Urothelium cell line (cell line): ENCODE results near the gene MYEOV.

ENCODE experiments used
- DNase-seq: peaks from one replicate; pipeline ENCODE4 v3.0.0; 2011; ENCODE audit warnings: low spot score, mixed read lengths
- FAIRE-seq: peaks from 2 replicates; lab custom pipeline; 2011; peaks lifted over from hg19 to GRCh38; lab: Jason Lieb, UNC

The MYEOV gene

GRCh38 chr11:69265210-69265609 lies 28.7 kb upstream of the MYEOV start:
- no peak for DNase-seq
- no peak for FAIRE-seq

DNA sequence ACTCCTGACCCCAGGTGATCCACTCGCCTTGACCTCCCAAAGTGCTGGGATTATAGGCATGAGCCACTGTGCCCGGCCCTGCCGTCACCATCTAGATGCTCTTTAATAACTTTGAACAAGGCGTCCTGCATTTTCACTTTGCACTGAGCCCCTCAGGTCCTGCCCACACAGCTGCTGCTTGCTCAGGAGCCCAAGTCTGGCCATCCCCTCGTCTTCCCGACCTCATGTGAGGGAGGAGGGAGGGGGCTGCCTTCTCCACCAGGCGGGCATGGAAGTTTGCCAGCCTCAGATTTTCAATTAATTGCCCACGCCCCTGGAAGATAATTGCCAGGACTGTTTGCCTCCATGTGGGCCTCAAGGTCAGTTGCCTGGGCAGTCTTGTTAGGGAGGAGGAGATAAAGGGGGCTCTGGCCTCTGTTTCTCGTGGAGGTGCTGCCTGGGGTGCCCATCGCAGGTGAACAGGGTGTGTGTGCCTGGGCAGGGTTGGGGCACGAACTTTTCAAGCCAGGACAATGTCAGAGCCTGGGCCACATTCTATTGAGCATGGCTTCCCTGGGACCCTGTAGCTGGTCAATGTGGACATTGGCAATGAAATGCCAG lies 27.9 kb upstream of the MYEOV start:
- DNase-seq (no peak), FAIRE-seq (no peak)

GRCh38 chr11:69267395-69267805 lies 26.6 kb upstream of the MYEOV start:
- FAIRE-seq (no peak), DNase-seq (no peak)

DNA sequence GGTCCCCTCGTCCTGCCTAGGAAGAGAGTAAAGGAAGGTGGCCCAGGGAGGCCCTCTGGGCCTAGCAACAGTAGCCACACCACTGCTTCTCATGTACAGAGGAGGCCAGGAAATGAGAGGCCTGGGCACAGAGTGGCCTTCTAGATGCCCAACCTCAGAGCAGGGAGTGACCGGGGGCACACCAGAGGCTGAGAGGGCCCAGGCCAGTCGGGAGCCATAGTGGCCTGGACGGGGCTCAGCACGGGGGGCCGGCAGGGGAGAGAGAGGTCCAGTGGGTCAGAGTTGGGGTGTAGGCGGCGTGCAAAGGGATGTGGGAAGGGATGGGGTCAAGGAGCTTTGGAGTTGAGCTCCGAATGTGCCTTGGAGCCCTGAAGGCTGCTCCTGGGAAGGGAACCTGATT lies 25.0 kb upstream of the MYEOV start:
- FAIRE-seq (no peak), DNase-seq (no peak)

GRCh38 chr11:69269388-69269787 lies 24.6 kb upstream of the MYEOV start:
- FAIRE-seq (no peak), DNase-seq (no peak)

DNA sequence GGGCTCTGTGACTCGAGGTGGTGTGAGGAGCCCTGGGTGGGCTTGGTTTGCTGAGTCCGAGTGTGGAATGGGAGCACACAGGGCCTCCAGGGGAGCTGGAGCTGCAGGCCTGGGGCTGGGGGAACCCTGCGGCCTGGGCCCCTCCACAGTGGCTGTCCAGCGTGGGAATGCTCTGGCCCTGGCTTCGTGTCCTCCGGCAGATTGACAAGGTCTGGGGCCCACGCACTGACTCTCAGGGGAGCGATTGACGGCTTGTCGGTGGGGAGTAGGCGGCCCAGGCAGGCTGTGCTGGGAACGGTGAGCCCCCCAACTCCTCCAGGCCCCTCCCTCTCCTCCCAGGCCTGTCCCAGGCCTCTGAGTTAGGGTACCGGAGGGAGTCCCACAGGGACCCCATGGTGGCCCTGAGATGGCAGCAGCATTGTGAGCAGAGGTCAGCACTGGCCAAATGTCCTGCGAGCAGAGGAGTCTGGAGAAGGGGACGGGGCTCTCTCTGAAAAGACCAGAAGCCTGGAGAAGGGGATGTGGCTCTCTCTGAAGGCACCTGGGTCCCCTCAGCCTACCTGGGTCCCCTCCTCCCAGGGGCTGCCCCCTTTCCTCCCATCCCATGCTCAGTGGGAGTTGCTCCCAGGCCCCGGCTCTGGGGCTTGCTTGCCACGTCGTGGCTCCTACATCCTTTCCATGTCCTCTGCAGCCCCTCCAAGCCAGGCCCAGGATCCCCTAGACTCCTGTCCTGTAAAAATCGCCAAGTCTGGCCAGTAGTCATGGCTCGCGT lies 23.8 kb upstream of the MYEOV start:
- DNase-seq: no peak
- FAIRE-seq: no peak

DNA sequence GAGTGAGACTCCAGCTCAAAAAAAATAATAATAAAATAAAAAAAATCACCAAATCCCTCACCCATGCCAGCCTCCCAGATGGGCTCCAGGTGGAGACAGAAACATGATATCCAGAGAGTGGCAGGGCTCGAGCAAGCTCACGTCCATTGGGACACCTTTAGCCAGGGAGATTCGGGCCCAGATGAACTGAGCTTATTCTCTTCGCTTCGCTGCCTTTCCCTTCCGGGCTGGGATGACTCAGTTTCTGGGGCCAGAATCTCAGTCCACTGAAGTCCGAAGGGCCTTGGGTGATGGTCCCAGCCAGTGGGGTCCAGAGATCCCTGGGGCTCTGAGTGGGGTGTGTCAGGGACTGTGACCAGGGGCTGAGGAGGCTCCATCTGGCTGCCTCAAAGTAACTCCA lies 23.0 kb upstream of the MYEOV start:
- FAIRE-seq (no peak), DNase-seq (no peak)

- peak; percentile 90 for FAIRE-seq
These were observed 21.9 kb upstream of the MYEOV start for GRCh38 chr11:69272055-69272454.

GRCh38 chr11:69272831-69273485 lies 21.0 kb upstream of the MYEOV start:
- FAIRE-seq (no peak), DNase-seq (no peak)

More at GRCh38 chr11:69272055-69272454, 21.9 kb upstream of the MYEOV start:
- DNase-seq: no peak

DNA sequence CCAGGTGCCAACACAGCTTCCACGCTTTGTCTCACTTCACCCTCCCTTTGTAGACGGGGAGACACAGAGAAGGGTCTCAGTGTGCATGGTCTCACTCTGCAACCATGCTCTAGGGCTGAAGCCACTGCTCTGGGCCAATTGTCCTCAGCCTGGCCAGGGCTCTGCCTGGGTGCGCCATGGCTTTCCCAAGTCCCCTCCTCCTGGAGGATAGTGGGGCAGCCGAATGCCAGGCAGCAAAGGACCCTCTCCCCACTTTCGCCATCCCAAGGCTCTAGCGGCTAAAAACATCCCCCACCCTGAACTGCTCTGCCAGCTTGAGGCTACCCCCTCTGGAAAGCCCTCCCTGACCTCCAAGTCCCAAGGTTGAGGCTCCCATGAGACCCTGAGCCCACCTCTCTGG lies 20.4 kb upstream of the MYEOV start:
- no peak for DNase-seq
- FAIRE-seq: no peak

- no peak for FAIRE-seq
- DNase-seq: peak; percentile 70
These were observed 19.4 kb upstream of the MYEOV start for GRCh38 chr11:69274531-69275016.

- FAIRE-seq (no peak), DNase-seq (no peak)
These were observed 18.8 kb upstream of the MYEOV start for GRCh38 chr11:69275178-69275577.

- DNase-seq (no peak), FAIRE-seq (no peak)
These were observed 17.8 kb upstream of the MYEOV start for GRCh38 chr11:69276165-69276564.

DNA sequence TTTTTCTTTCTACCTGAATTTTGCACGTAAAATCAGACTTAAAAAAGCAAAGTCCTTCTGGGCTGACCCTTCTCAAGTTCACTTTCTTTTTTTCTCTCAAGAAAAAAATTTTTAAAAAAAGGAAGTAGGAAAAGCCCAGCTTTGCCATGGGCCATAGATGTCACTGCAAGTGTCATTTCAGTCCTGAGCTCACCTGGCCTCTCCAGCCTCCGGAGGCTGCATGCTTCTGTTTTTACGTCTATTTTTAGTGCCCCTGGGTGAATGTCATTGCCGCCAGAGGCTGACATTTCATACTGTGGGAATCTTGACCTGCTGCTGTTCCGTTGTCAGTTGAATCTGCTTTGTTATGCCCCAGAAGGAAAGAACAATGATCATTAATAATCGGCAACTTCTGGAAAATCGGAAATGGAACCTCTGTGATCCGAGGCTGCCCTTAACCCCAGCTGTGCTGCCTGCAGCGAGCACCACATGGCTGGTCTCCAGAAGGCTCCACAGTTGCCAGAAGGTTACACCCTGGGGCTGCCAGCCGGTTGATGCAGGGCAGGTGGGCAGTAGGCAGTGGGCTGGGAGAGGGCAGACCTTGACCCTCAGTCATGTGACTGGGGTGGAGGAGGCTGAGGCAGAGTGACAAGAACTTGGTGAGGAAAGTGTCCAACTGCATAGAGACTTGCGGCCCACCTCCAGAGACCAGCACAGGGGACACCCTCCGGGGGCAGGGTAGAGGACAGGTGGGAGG lies 16.7 kb upstream of the MYEOV start:
- FAIRE-seq (no peak), DNase-seq (no peak)

- FAIRE-seq (no peak), DNase-seq (no peak)
These were observed 15.7 kb upstream of the MYEOV start for GRCh38 chr11:69278091-69278867.

DNA sequence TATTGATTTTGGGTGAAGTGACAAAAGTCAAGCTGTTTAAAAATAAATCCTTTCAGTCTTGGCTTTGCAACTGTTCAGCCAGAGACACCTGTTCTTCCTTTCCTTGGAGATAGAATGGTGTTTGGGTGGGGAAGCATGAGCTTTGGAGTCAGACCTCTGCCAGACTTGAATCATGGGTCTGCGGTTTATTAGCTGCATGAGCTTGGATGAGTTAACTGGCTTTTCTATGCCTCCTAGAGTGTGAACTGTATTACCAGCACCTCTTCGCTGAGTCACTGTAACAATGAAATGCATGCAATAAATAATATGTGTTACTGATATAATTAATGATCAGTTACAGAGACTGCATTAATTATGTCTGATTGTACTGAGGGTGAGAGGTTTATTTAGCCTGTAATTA lies 13.5 kb upstream of the MYEOV start:
- FAIRE-seq (no peak), DNase-seq (peak; percentile 77)

DNA sequence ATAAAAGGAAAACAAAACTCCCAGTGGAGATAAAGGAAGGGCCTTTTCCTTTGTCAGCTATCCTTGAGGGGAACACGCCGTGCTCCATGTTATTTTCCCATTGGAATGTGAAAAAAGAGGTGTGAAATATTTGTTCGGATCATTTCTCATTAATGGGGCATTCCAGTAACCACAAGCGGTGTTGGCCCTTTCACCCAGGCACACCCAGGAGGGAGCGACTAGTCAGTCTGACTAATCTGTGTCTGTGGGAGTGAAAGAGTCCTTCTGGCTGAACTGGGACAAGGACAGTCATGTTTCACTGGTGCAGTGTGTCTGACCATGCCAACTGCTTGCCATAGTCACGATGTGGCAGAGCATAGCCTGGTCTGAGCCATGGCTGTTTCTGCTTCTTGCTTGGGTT lies 13.0 kb upstream of the MYEOV start:
- FAIRE-seq (peak; percentile 94), DNase-seq (peak; percentile 85)

GRCh38 chr11:69283446-69283845 lies 10.5 kb upstream of the MYEOV start:
- peak; percentile 93 for FAIRE-seq
- DNase-seq: no peak

- no peak for FAIRE-seq
- DNase-seq: peak; percentile 66
These were observed 9.9 kb upstream of the MYEOV start for GRCh38 chr11:69284081-69284511.

DNA sequence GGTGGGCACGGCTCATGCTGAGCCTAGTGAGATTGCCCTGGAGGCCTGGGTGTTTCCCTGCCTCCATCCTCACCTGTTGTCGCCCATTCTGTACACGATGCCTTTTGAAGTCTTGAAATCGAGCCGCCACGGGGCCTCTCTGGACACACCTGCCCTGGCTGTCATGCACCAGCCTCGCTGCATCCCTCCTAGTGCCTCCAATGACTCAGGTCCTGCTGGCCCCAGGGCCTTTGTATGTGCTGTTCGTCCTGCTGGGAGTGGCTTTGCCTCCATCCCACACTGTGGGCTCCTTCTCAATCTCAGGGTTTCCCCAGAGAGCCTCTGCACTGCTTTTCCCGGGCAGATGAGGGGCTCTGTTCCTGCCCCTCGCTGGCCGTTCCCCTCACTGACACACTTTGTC lies 8.9 kb upstream of the MYEOV start:
- FAIRE-seq (peak; percentile 13), DNase-seq (no peak)
